Parietal lobe (tissue), 2 donors: ENCODE data around the gene SIRT1. TPM values are rescaled to one million over a fixed set of nuclear protein-coding genes. Genes with fewer than 3 reads are reported as not detected.

ENCODE experiments used
- small RNA-seq: library from RNA; depleted of rRNA; stranded (forward); fragments of <200 nt; gene quantifications from one replicate; pipeline ENCODE3, GENCODE V24; 2014; ENCODE audit warnings: low replicate concordance
- total RNA-seq: library from RNA; depleted of rRNA; stranded (reverse); fragments of >200 nt; gene quantifications from one replicate; pipeline ENCODE4 v1.2.3, GENCODE V29; 2014

Gene SIRT1
- 37.2 TPM for total RNA-seq

GRCh38 chr10:67884313-67884841 is at the start of gene SIRT1:
SIRT1 (plus strand) TSS chr10:67884656; CDS start chr10:67884722, 66 bp downstream.

GRCh38 chr10:67837541-67838314 is 46.7 kb upstream of the SIRT1 start, which contains the start of gene DNAJC12:
DNAJC12 (minus strand) TSS chr10:67838188; CDS start chr10:67838011, 177 bp downstream.

Small RNAs within 50 kb of the gene (small RNA-seq; reads per million reads assigned to genes)
- gene RNU6-523P, result not detected

Other genes with a start within 250 kb of the SIRT1 start
- gene CTNNA3, start 188.5 kb upstream of the SIRT1 start, total RNA-seq, result 6.9 TPM
- gene DNAJC12, start 46.5 kb upstream of the SIRT1 start, total RNA-seq, result 1.9 TPM
- 140 TPM for gene HERC4, start 190.6 kb downstream of the SIRT1 start, total RNA-seq
- not detected for gene MYPN, start 224.8 kb downstream of the SIRT1 start, total RNA-seq